Left hindlimb (tissue), 1 donor: ENCODE measurements around the gene HLA-DOA.
A peak's percentile ranks its signal among the peaks of the same experiment; 100 is the strongest.

Experiments used
- DNase-seq: peaks from one replicate; pipeline ENCODE4 v3.0.0-alpha.2; 2018

HLA-DOA gene

GRCh38 chr6:32977272-32977952 is 32.0 kb downstream of the HLA-DOA start:
- DNase-seq, result no peak

- DNase-seq, result no peak
These were observed 32.9 kb downstream of the HLA-DOA start for GRCh38 chr6:32976334-32977069.

- DNase-seq, result no peak
These were observed 33.5 kb downstream of the HLA-DOA start for GRCh38 chr6:32975886-32976285.

DNA sequence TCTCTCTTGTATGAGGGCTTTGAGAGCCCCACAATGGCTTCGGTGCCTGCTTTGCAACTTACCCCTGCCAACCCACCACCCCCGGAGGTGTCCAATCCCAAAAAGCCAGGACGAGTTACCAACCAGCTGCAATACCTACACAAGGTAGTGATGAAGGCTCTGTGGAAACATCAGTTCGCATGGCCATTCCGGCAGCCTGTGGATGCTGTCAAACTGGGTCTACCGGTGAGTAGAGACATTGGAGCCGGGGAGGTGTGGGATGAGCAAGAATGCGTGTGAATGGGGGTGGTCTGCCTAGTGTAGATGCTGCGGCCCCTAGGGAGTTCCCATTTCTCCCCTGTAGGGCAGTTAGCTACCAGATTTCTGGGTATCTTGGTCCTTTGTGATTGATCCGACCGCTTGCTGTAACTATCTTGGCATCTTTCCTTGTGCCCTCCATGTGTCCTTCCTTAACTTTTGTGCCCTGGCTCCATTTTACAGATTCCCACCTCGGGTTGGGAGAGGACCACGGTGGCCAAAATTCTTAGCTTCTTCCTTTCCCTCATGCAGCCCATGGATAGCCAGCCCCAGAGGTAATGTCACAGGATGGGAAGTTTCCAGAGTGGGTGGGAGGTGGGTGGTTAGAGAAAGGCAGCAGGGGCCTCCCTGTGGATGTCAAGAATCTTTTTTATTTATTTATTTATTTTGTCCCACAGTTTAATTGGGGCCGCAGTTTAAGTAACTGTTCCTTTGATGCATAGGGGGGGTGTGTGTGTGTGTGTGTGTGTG is 34.7 kb downstream of the HLA-DOA start:
- no peak for DNase-seq

GRCh38 chr6:32974016-32974333 is 35.4 kb downstream of the HLA-DOA start:
- no peak for DNase-seq

- no peak for DNase-seq
These were observed 36.0 kb downstream of the HLA-DOA start for GRCh38 chr6:32973144-32974015.

- DNase-seq, result no peak
These were observed 36.8 kb downstream of the HLA-DOA start for GRCh38 chr6:32972353-32973143.

- peak; percentile 100 for DNase-seq
These were observed 37.6 kb downstream of the HLA-DOA start for GRCh38 chr6:32971581-32972352.

GRCh38 chr6:32971242-32971580 is 38.2 kb downstream of the HLA-DOA start:
- no peak for DNase-seq

DNA sequence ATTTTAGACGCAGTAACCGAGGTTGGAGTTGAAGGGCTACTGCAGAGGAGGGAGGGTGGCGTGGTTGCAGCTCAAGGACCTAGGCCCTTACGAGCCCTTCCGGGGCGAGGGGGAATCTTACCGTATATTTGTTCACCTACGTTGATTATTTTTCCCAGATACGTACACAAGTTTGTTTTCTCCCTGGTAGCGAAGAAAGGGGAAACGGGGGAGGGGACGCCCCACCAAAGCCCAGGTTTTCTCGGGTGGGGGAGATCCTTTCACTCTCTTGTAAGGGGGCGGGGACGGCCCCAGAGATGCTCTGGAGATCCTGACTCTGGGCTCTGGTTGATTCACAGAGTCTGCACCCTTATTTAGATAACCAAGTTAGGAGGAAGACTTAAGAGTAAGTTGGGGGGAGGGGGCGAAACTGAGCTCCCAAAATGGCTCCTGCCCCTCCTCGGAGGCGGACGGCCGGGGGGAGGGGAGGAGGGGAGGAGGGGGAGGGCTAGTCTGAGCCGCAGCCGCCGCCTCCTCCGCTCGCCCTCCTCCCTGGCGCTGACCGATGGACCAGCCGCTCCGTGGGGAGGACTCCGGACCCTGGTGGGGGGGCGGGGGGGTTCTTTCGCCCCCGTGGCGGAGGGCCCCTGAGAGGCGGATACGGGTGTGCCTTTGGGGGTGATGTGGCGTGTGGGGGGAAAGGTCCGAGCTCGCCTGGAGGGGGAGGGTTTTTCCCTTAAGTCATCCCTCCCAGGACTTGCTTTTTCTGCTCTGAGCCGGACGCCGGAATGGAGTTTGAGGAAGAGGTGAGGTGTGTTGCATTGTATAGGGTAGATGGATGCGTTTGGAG is 38.8 kb downstream of the HLA-DOA start:
- peak; percentile 95 for DNase-seq

DNA sequence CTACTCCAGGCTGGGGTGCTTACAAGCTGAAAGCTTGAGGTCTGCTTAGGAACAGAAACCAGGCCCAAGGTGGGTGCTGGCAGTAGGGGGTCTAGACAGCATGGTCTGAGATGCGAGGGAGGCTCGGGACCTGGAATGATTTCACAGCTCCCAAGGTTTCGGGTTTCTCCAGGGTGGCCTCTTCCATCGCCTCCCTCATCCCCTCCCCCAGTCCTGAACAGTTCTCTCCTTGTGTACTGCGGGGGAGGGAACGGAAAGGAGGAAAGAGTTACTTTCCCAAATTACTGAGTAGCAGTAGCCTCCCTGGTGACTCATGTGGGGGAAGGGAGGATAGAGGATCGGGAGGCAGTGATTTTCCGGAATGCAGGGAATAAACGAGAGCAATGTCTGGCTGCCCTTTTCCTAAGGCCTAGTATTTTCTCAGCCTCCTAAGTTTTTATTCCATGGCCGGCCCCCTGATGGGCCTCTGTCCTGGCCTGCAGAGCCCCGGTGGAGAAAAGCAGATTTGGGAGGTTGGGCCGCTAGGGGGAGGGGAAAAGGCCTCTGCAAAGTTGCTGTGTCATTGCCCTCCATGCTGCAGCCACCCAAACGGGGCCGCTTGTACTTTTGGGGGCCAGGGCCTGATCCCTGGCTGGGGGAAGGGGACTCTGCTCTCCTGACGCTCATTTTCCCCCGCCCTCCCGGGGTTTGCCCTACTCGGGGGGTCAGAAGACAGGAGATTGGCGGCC is 39.5 kb downstream of the HLA-DOA start:
- peak; percentile 91 for DNase-seq

GRCh38 chr6:32968867-32969684 is 40.3 kb downstream of the HLA-DOA start:
- DNase-seq, result peak; percentile 87

DNA sequence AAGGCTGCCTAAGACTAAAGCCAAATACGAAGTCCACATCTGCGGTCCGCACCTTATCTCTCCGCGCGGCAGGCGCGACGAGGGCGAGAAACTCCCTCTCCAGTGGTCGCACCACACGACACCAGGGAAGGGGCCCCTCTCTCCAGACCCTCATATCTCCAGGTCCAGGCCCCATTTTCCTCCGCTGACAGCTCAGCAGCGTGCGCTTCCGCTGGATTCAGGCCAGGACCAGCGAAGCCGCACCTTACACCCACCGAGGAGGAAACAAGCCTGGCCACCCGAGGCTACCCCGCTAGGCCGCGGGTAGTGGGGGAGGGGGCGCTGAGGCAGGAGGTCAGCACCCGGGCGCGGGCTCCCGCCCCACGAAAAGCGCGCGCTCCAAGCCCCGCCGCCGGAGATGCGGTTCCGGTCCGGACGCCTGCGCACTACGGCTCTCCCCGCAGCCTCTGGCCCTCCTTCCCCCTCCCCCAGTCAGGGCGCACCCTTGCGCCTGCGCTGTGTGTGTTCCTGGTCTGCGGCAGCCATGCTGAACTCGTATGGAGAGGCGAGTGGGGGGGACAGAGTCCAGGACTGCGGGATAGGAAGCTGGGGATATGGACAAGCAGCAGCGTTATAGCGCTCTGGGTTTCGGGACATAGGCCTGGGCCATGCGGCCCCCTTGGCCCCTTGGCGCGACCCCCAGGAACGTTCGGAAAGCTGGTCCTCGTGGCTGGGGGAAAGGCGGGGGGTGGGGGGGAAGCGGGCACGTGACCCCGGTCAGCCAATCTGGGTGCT is 41.1 kb downstream of the HLA-DOA start, which contains the start of gene BRD2:
TSS of gene BRD2 (plus strand) at position 502 of the 774 bp plus-strand sequence. CDS start 4,305 bp downstream, outside the sequence.
- peak; percentile 99 for DNase-seq

DNA sequence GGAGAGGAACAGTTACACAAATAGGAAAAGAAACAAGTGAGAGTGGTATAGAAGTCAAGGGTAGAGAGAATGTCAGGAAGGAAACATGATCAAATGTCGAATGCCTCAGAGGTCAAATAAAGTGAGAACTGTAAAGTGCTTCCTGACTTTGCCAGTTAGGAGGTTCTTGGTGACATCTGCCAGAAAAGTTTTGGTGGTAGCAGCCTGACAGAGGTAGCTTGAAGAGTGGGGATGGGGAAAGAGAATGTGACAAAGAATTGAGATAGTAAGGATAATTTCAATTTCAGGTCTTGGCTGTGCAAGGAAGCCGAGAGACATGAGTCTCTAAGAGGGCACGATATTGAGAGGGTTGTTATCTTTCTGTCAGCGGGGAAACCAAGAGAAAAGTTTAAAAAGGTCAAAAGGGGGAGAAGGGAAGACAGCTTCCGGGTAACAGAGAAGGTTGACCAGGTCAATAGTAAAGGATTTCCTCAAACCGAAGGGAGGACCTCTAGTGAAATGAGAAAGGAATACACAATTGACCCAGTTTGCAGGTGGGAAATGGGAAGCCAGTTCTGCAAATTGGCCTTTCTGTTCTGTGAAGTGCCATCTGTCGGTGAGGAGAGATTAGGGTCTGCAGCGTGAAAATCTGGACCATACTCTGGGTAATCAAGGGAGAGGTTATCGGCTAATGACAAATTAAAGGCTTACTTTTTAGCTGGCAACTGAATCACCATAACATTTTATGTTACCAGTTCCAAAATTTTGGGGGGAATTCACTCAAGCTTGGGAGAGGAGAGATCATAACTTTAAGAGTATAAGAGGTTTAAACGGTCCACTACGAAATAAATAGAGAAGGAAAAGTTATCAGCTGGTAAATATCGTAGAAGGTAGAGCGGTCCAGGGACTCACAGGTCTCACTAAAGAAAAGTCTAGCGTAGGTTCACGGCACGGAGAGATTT is 42.0 kb downstream of the HLA-DOA start:
- DNase-seq, result no peak

- no peak for DNase-seq
These were observed 44.6 kb downstream of the HLA-DOA start for GRCh38 chr6:32964776-32965175.

- no peak for DNase-seq
These were observed 45.5 kb downstream of the HLA-DOA start for GRCh38 chr6:32963866-32964265.
